HFFc6 (cell line): ENCODE measurements around the gene PSME3IP1. TPM values are rescaled to one million over a fixed set of nuclear protein-coding genes. Genes with fewer than 3 reads are reported as not detected.

Experiments
- DNase-seq: peaks from one replicate; pipeline ENCODE4 v3.0.0-alpha.2; 2018
- H3K27ac Mint-ChIP-seq: 2 replicates; pipeline ENCODE4 v1.8.0; 2020; ENCODE audit warnings: mild to moderate bottlenecking, mixed read lengths
- H3K27me3 Mint-ChIP-seq: 2 replicates; pipeline ENCODE4 v1.8.0; 2021; ENCODE audit warnings: mild to moderate bottlenecking, moderate library complexity, mixed read lengths; ENCODE audit not compliant: insufficient read depth
- H3K36me3 Mint-ChIP-seq: 2 replicates; pipeline ENCODE4 v1.8.0; 2021; ENCODE audit warnings: low read depth, mixed read lengths
- H3K4me1 Mint-ChIP-seq: 2 replicates; pipeline ENCODE4 v1.8.0; 2020; ENCODE audit warnings: low read depth, mixed read lengths
- H3K4me3 Mint-ChIP-seq: 2 replicates; pipeline ENCODE4 v1.8.0; 2020; ENCODE audit warnings: mild to moderate bottlenecking, moderate library complexity, mixed read lengths
- H3K9me3 Mint-ChIP-seq: 2 replicates; pipeline ENCODE4 v1.8.0; 2020; ENCODE audit warnings: mild to moderate bottlenecking, mixed read lengths
- CTCF ChIP-seq: fragments of 200-600 bp; sonication (generic); IDR thresholded peaks from 2 replicates; pipeline ENCODE4 v1.5.0; 2021; ENCODE audit warnings: antibody characterized with exemption, mild to moderate bottlenecking
- total RNA-seq, 6 experiments: library from RNA; stranded (reverse); fragmentation: NEBNext Ultra II Directional; extraction: Animal tissue kit (Norgen Biotek cat#: 25700); gene quantifications; 2 replicates in 1 of 6; 3 replicates in 5 of 6; pipeline ENCODE4 v1.2.3, GENCODE V29; 2021

PSME3IP1 gene
- total RNA-seq, 6 experiments from 2014 or later = 55.9 to 85.0 (median 76.5) TPM

GRCh38 chr16:57146040-57146647 is 39.7 kb downstream of the PSME3IP1 start:
- Mint-ChIP-seq H3K9me3 (no peaks in the 10 kb centered on the region), H3K27ac (no peak overlapping the region), H3K4me1 (peaks cover 26% of the 10 kb centered on the region), H3K36me3 (no peaks in the 10 kb centered on the region), H3K4me3 (no peak overlapping the region), H3K27me3 (peaks cover 3% of the 10 kb centered on the region)
- no peak for DNase-seq
- no peak for TF ChIP-seq CTCF

GRCh38 chr16:57145046-57146021 is 40.5 kb downstream of the PSME3IP1 start:
- no peak for TF ChIP-seq CTCF
- peaks cover 3% of the 10 kb centered on the region for H3K27me3 Mint-ChIP-seq
- no peak overlapping the region for H3K4me3 Mint-ChIP-seq
- no peaks in the 10 kb centered on the region for H3K9me3 Mint-ChIP-seq
- H3K27ac Mint-ChIP-seq = no peak overlapping the region
- no peak for DNase-seq
- no peaks in the 10 kb centered on the region for H3K36me3 Mint-ChIP-seq
- H3K4me1 Mint-ChIP-seq = peaks cover 26% of the 10 kb centered on the region

- Mint-ChIP-seq H3K4me1 (peaks cover 35% of the 10 kb centered on the region), H3K27me3 (peaks cover 5% of the 10 kb centered on the region), H3K9me3 (no peaks in the 10 kb centered on the region), H3K4me3 (no peak overlapping the region), H3K36me3 (no peaks in the 10 kb centered on the region), H3K27ac (no peak overlapping the region)
- TF ChIP-seq CTCF = no peak
- DNase-seq = no peak
These were observed 41.8 kb downstream of the PSME3IP1 start for GRCh38 chr16:57144027-57144426.

- no peaks in the 10 kb centered on the region for H3K9me3 Mint-ChIP-seq
- no peak for DNase-seq
- no peak overlapping the region for H3K27ac Mint-ChIP-seq
- peaks cover 30% of the 10 kb centered on the region for H3K4me1 Mint-ChIP-seq
- no peak for TF ChIP-seq CTCF
- peaks cover 5% of the 10 kb centered on the region for H3K27me3 Mint-ChIP-seq
- H3K36me3 Mint-ChIP-seq = no peaks in the 10 kb centered on the region
- no peak overlapping the region for H3K4me3 Mint-ChIP-seq
These were observed 42.5 kb downstream of the PSME3IP1 start for GRCh38 chr16:57143149-57143921.

- H3K9me3 Mint-ChIP-seq = no peaks in the 10 kb centered on the region
- TF ChIP-seq CTCF = no peak
- H3K4me3 Mint-ChIP-seq = no peak overlapping the region
- H3K36me3 Mint-ChIP-seq = no peaks in the 10 kb centered on the region
- peaks cover 1% of the 10 kb centered on the region for H3K27me3 Mint-ChIP-seq
- DNase-seq = no peak
- H3K4me1 Mint-ChIP-seq = peaks cover 17% of the 10 kb centered on the region
- H3K27ac Mint-ChIP-seq = no peak overlapping the region
These were observed 43.8 kb downstream of the PSME3IP1 start for GRCh38 chr16:57141822-57142631.
